Measurements from ENCODE around the gene KIAA2012.

Gene KIAA2012

GRCh38 chr2:202152104-202152715, 79.2 kb downstream of the KIAA2012 start:
- DNase-seq (ENCODE audit: low spot score): no peak

GRCh38 chr2:202154613-202155012, 81.6 kb downstream of the KIAA2012 start:
- DNase-seq (ENCODE audit: low spot score): no peak

GRCh38 chr2:202157211-202157990, 84.3 kb downstream of the KIAA2012 start:
- no peak for DNase-seq (ENCODE audit: low spot score)

- DNase-seq (ENCODE audit: low spot score): no peak
Measured at GRCh38 chr2:202158796-202159195, 85.7 kb downstream of the KIAA2012 start.

GRCh38 chr2:202161151-202161835, 88.2 kb downstream of the KIAA2012 start:
- peak; percentile 45 for DNase-seq (ENCODE audit: low spot score)

DNA sequence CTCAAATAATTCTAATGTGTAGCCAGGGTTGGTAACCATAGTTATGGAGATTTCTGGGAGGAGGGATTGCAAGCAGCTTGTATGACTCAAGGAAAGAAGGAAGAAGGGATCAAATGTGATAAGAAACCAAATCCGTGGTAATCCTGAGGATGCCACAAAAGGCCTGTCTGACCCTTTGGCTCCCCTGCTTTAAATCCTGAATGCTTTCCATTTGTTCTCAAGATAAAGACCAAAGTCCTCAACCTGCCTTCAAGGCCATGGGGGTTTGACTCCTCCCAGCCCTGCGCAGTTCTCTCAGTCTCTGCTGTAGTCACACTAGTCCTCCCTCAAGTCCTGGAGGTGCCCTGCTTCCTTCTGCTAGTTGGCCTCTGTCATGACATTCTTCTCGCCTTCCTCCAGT, 91.4 kb downstream of the KIAA2012 start:
- no peak for DNase-seq (ENCODE audit: low spot score)

DNA sequence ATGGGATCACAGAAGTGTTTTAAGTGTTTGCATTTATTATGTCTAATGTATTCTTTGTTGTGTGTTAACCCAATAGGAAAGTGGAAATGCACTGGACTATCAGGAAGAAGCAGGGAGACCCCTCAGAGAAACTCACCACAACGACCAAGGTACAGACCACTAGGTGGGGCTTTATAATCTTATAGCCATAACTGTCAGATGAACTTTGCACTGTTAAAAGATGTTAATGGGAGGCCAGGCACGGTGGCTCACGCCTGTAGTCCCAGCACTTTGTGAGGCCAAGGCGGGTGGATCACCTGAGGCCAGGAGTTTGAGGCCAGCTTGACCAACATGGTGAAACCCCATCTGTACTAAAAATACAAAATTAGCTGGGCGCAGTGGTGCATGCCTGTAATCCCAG, 92.2 kb downstream of the KIAA2012 start:
- no peak for DNase-seq (ENCODE audit: low spot score)

GRCh38 chr2:202165945-202166344, 92.9 kb downstream of the KIAA2012 start:
- no peak for DNase-seq (ENCODE audit: low spot score)

- DNase-seq (ENCODE audit: low spot score): no peak
Measured at GRCh38 chr2:202169131-202169530, 96.1 kb downstream of the KIAA2012 start.

DNA sequence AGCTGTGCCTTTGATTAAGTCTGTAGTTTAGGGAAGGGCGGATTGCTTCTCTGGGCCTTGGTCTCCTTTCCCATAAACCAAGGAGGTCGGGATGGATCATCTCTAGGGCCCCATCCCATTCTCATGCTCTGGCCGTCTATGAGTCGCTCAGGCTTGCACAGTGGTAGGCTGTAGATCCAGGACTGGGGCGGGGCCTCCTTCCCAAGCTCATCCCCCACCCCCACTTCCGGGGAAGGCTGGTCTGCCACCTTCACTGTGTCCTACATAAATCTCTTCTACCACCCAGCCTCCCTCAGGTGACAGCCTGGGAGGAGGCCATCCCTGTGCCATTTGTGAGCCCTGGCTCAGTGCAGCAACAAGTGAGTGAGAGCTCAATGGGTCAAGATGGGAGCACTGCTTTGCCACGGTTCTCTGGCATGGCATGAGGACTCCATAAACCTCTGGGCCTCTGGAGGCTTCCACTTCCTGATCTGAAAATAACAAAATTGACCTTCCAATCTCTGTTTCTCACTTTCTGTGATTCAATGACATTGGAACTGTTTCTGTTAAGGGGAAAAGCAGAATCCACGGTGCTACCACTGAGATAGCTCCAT, 96.9 kb downstream of the KIAA2012 start:
- DNase-seq (ENCODE audit: low spot score): no peak

GRCh38 chr2:202171241-202171825, 98.3 kb downstream of the KIAA2012 start:
- peak; percentile 14 for DNase-seq (ENCODE audit: low spot score)

DNA sequence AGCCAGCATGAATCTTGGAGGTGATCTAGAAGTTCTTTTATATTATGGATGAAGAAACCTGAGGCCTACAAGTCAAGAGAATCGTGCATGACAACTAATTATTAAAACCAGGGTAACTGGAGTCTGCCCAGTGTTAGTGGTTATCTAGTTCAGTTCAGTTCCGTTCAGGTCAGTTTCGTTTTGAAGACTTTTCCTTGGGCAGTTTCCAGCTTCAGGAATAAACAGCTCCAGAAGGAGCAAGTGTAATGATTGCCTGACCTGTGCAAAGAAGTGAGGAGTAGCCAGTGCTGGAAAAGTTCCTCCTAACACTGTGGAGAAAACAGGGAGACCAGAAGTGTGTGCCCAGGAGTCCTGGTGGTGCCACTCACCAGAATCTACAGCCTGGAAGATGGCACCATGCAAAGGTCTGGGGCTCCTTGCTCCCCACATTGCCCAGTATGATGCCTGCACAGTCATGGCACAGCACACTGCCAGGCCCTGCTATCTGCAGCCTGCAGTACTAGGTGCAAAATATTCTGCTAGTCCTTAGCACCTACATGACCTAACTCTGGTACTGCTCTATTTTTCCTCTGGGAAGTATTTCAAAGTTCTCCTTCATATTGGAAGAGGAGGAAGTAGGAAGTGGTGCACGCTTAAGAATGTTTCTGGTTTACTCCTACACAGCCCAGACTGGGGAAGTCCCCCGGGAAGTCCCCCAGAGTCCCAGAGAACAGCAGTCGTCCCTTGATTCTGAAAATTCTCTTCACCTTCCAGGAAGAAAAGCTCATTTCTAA, 99.6 kb downstream of the KIAA2012 start:
- no peak for DNase-seq (ENCODE audit: low spot score)

DNA sequence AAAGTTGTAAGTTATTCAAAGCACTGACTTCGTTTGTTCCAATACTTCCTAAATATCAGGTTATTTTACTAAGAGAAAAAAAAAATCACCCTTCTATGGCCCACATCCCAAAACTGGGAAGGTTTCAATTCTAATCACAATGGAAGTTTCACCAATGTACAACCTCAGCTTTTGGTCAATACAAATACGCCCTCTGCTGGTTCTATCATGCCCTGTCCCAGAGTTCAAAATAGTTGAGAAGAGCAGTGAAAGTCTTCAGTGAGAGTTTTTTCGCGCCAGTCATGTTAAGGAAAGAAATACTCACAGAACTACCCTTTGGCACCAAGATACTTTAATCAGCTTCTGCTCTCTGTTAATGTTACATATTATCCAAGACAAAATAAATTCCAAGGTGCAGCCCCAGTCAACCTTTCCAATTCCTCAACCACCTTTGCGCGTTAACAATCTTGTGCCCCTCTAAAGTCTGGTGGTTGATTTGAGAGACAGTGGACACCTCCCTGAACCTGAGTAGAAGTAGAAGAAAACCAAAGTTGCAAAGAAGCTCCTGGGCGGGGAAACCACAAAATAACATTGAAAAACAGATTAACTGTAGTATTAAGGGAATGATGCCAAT, 105.4 kb downstream of the KIAA2012 start:
- DNase-seq (ENCODE audit: low spot score): peak; percentile 42

DNA sequence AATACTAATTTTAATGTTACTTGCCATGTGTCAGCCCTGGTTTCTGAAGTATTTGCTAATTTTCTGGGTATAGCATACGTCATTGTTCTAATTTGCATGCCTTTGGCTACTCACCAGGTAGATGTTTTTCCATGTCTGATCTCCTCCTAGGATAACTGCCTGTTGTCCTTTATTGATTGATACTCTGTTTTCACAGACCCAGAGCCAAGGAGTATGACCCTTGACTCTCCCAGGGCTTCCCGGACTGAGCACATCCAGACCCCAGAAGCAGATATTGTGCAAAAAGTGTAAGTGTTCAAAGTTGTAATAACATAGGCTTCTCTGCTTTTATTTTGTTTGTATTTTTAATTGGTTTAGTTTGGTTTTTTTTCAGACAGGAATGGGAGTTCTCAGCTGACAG, 111.5 kb downstream of the KIAA2012 start:
- no peak for DNase-seq (ENCODE audit: low spot score)

DNA sequence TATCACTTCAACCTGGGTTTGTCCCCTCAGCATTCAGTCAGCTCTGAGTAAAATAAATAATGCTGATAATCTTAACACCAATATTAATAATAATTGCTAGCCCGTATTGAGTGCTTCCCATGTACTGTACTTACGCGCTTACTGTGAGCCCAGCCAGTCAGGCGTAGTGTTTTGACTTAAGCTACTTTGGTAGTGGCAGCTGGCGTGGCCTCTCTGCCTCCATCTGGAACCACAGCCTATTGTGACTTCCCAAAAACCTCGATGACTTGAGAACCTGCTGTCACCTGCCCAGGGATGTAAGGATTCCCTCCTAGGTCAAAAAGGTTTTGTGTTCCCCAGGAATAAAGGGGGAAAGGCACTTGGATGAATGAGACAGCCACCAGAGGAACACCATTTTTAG, 112.1 kb downstream of the KIAA2012 start:
- no peak for DNase-seq (ENCODE audit: low spot score)

GRCh38 chr2:202186641-202187202, 113.7 kb downstream of the KIAA2012 start:
- DNase-seq (ENCODE audit: low spot score): no peak

GRCh38 chr2:202187570-202187969, 114.5 kb downstream of the KIAA2012 start:
- DNase-seq (ENCODE audit: low spot score): no peak

GRCh38 chr2:202193305-202193704, 120.2 kb downstream of the KIAA2012 start:
- no peak for DNase-seq (ENCODE audit: low spot score)

GRCh38 chr2:202193881-202194353, 120.9 kb downstream of the KIAA2012 start:
- DNase-seq (ENCODE audit: low spot score): no peak

DNA sequence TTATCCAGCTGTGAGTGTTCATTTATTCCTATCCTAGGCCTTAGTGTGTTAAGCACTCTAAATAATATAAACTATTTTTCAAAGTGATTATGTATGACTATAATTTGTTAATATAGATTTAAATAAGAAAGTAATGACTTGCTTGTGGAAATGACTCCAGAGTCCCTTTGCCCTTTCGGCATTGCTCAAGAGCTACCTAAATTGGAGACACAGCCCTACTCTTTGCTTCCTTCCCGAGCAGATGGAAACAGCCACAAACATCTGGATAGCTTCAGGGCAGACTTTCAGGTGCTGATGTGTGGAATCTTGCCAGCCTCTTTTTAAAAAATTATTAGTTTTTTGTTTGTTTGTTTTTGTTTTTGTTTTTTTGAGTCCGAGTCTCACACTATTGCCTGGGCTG, 121.4 kb downstream of the KIAA2012 start:
- DNase-seq (ENCODE audit: low spot score): no peak

GRCh38 chr2:202196727-202197126, 123.7 kb downstream of the KIAA2012 start:
- DNase-seq (ENCODE audit: low spot score): no peak

Measured in putamen (tissue), 1 donor.